Mucosa of gallbladder (tissue), 1 donor: Measurements from ENCODE around the gene GCSAML. TPM values are rescaled to one million over a fixed set of nuclear protein-coding genes. Genes with fewer than 3 reads are reported as not detected.
"Not testable (repeated sequence)": the region's sequence is repeated elsewhere in the genome, so short reads cannot be mapped to it uniquely, and the experiment has no call there.

Source experiments
- DNase-seq: peaks from one replicate; pipeline ENCODE4 v3.0.0-alpha.2; 2020; ENCODE audit warnings: low spot score
- total RNA-seq: library from RNA; stranded (reverse); gene quantifications from one replicate; pipeline ENCODE4 v1.2.1, GENCODE V29; 2021
- donor health status: DM: no; HTN: no; CAD: no.

The GCSAML gene
- total RNA-seq: 1.3 TPM

- no peak for DNase-seq
These were observed at the start of gene GCSAML for GRCh38 chr1:247548769-247549182. Gene GCSAML, plus strand, starts transcription at chr1:247549134. Its CDS starts 58 bp downstream, at chr1:247549192.

- DNase-seq: no peak
These were observed 48.1 kb upstream of the GCSAML start for GRCh38 chr1:247500865-247501264.

- no peak for DNase-seq
These were observed 42.1 kb upstream of the GCSAML start for GRCh38 chr1:247506831-247507230.

- DNase-seq: no peak
These were observed 30.9 kb upstream of the GCSAML start for GRCh38 chr1:247517795-247518612.

GRCh38 chr1:247518613-247518891 lies 30.4 kb upstream of the GCSAML start:
- no peak for DNase-seq

- not testable (repeated sequence) for DNase-seq
These were observed 27.0 kb upstream of the GCSAML start for GRCh38 chr1:247521886-247522285.

- no peak for DNase-seq
These were observed 20.0 kb upstream of the GCSAML start for GRCh38 chr1:247528812-247529474.

- no peak for DNase-seq
These were observed 19.1 kb upstream of the GCSAML start for GRCh38 chr1:247529771-247530355.

GRCh38 chr1:247530785-247531184 lies 18.1 kb upstream of the GCSAML start:
- DNase-seq: no peak

GRCh38 chr1:247531937-247532336 lies 17.0 kb upstream of the GCSAML start:
- DNase-seq: no peak

- no peak for DNase-seq
These were observed 13.5 kb upstream of the GCSAML start for GRCh38 chr1:247535402-247535801.

GRCh38 chr1:247536340-247536739 lies 12.6 kb upstream of the GCSAML start, which contains the start of gene OR2C3:
Gene OR2C3, minus strand, starts transcription at chr1:247536440. Its CDS starts 3,929 bp downstream, at chr1:247532511.
- no peak for DNase-seq

GRCh38 chr1:247538561-247538960 lies 10.4 kb upstream of the GCSAML start:
- DNase-seq: no peak

GRCh38 chr1:247539215-247539614 lies 9.7 kb upstream of the GCSAML start:
- DNase-seq: no peak

GRCh38 chr1:247540581-247540980 lies 8.4 kb upstream of the GCSAML start:
- no peak for DNase-seq

GRCh38 chr1:247542811-247543210 lies 6.1 kb upstream of the GCSAML start:
- DNase-seq: no peak

- DNase-seq: no peak
These were observed 842 bp upstream of the GCSAML start for GRCh38 chr1:247548092-247548491.

GRCh38 chr1:247551721-247552120 lies 2.8 kb downstream of the GCSAML start:
- DNase-seq: no peak

GRCh38 chr1:247552231-247552630 lies 3.3 kb downstream of the GCSAML start:
- no peak for DNase-seq

- DNase-seq: no peak
These were observed 9.2 kb downstream of the GCSAML start for GRCh38 chr1:247557926-247558674.

- DNase-seq: no peak
These were observed 12.8 kb downstream of the GCSAML start for GRCh38 chr1:247561711-247562110.

GRCh38 chr1:247562198-247562597 lies 13.3 kb downstream of the GCSAML start:
- no peak for DNase-seq
